ENCODE data around the gene ANKRD63.

ANKRD63 gene

GRCh38 chr15:40276927-40277326 is 5.9 kb downstream of the ANKRD63 start:
- Histone ChIP-seq H3K9me3 (ENCODE audit: severe bottlenecking) (no peaks in the 10 kb centered on the region), H3K36me3 (ENCODE audit: low read depth) (no peaks in the 10 kb centered on the region), H3K4me3 (ENCODE audit: severe bottlenecking) (no peak overlapping the region), H3K27me3 (ENCODE audit: insufficient read depth, poor library complexity, severe bottlenecking) (peaks cover 15% of the 10 kb centered on the region), H3K27ac (ENCODE audit: poor library complexity, severe bottlenecking) (no peak overlapping the region), H3K4me1 (ENCODE audit: insufficient read depth, poor library complexity, severe bottlenecking) (no peaks in the 10 kb centered on the region)
- DNase-seq (ENCODE audit: low spot score): no peak
- no peak for ATAC-seq (ENCODE audit: low read depth)
- TF ChIP-seq CTCF (IDR thresholded peaks at IDR 0.05; ENCODE audit: poor library complexity, severe bottlenecking): no peak

DNA sequence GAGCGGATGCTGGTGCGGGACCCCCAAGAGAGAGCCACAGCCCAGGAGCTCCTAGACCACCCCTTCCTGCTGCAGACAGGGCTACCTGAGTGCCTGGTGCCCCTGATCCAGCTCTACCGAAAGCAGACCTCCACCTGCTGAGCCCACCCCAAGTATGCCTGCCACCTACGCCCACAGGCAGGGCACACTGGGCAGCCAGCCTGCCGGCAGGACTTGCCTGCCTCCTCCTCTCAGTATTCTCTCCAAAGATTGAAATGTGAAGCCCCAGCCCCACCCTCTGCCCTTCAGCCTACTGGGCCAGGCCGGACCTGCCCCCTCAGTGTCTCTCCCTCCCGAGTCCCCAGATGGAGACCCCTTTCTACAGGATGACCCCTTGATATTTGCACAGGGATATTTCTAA is 6.9 kb downstream of the ANKRD63 start:
- H3K4me1 ChIP-seq (ENCODE audit: insufficient read depth, poor library complexity, severe bottlenecking): no peaks in the 10 kb centered on the region
- no peak overlapping the region for H3K27ac ChIP-seq (ENCODE audit: poor library complexity, severe bottlenecking)
- no peak for DNase-seq (ENCODE audit: low spot score)
- H3K9me3 ChIP-seq (ENCODE audit: severe bottlenecking): no peaks in the 10 kb centered on the region
- H3K4me3 ChIP-seq (ENCODE audit: severe bottlenecking): no peak overlapping the region
- ATAC-seq (ENCODE audit: low read depth): no peak
- H3K27me3 ChIP-seq (ENCODE audit: insufficient read depth, poor library complexity, severe bottlenecking): peaks cover 8% of the 10 kb centered on the region
- no peak for TF ChIP-seq CTCF (IDR thresholded peaks at IDR 0.05; ENCODE audit: poor library complexity, severe bottlenecking)
- no peaks in the 10 kb centered on the region for H3K36me3 ChIP-seq (ENCODE audit: low read depth)

- H3K4me1 ChIP-seq (ENCODE audit: insufficient read depth, poor library complexity, severe bottlenecking): no peaks in the 10 kb centered on the region
- ATAC-seq (ENCODE audit: low read depth): no peak
- no peaks in the 10 kb centered on the region for H3K9me3 ChIP-seq (ENCODE audit: severe bottlenecking)
- TF ChIP-seq CTCF (IDR thresholded peaks at IDR 0.05; ENCODE audit: poor library complexity, severe bottlenecking): no peak
- no peak overlapping the region for H3K4me3 ChIP-seq (ENCODE audit: severe bottlenecking)
- H3K27ac ChIP-seq (ENCODE audit: poor library complexity, severe bottlenecking): no peak overlapping the region
- H3K36me3 ChIP-seq (ENCODE audit: low read depth): no peaks in the 10 kb centered on the region
- DNase-seq (ENCODE audit: low spot score): no peak
- peaks cover 3% of the 10 kb centered on the region for H3K27me3 ChIP-seq (ENCODE audit: insufficient read depth, poor library complexity, severe bottlenecking)
These were observed 7.3 kb downstream of the ANKRD63 start for GRCh38 chr15:40275523-40275922.

- ATAC-seq (ENCODE audit: low read depth) (peak; percentile 32; the same call in 2 of the 3 replicates), DNase-seq (ENCODE audit: low spot score) (no peak)
- no peaks in the 10 kb centered on the region for H3K9me3 ChIP-seq (ENCODE audit: severe bottlenecking)
- TF ChIP-seq CTCF (IDR thresholded peaks at IDR 0.05; ENCODE audit: poor library complexity, severe bottlenecking): peak; percentile 100
- no peaks in the 10 kb centered on the region for H3K27me3 ChIP-seq (ENCODE audit: insufficient read depth, poor library complexity, severe bottlenecking)
- no peaks in the 10 kb centered on the region for H3K4me1 ChIP-seq (ENCODE audit: insufficient read depth, poor library complexity, severe bottlenecking)
- no peak overlapping the region for H3K27ac ChIP-seq (ENCODE audit: poor library complexity, severe bottlenecking)
- H3K4me3 ChIP-seq (ENCODE audit: severe bottlenecking): no peak overlapping the region
- no peaks in the 10 kb centered on the region for H3K36me3 ChIP-seq (ENCODE audit: low read depth)
These were observed 8.3 kb downstream of the ANKRD63 start for GRCh38 chr15:40274350-40275274.

DNA sequence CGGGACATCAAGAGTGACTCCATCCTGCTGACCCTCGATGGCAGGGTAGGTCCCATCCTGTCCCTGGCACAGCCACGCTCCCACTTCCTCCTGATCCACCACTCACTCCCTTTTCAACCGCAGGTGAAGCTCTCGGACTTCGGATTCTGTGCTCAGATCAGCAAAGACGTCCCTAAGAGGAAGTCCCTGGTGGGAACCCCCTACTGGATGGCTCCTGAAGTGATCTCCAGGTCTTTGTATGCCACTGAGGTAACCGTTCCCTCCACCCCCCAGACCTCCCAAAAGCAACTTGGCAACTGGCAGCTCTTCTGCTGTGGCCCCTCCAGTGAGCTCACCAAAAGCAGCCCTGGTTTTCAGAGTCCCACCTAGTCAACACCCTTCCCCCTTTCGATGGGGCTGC is 9.4 kb downstream of the ANKRD63 start:
- no peak overlapping the region for H3K27ac ChIP-seq (ENCODE audit: poor library complexity, severe bottlenecking)
- TF ChIP-seq CTCF (IDR thresholded peaks at IDR 0.05; ENCODE audit: poor library complexity, severe bottlenecking): no peak

More for the DNA sequence above, 9.4 kb downstream of the ANKRD63 start:
- no peaks in the 10 kb centered on the region for H3K9me3 ChIP-seq (ENCODE audit: severe bottlenecking)
- no peak for ATAC-seq (ENCODE audit: low read depth)
- H3K36me3 ChIP-seq (ENCODE audit: low read depth): 0 out of 2 replicates have a peak, but pooled peaks cover 2% of the 10 kb centered on the region
- DNase-seq (ENCODE audit: low spot score): no peak
- no peaks in the 10 kb centered on the region for H3K4me1 ChIP-seq (ENCODE audit: insufficient read depth, poor library complexity, severe bottlenecking)
- H3K27me3 ChIP-seq (ENCODE audit: insufficient read depth, poor library complexity, severe bottlenecking): no peaks in the 10 kb centered on the region
- no peak overlapping the region for H3K4me3 ChIP-seq (ENCODE audit: severe bottlenecking)
